ENCODE measurements around the gene TMED8. TPM values are rescaled to one million over a fixed set of nuclear protein-coding genes. Genes with fewer than 3 reads are reported as not detected.
"Not testable (repeated sequence)": the region's sequence is repeated elsewhere in the genome, so short reads cannot be mapped to it uniquely, and the experiment has no call there.

The TMED8 gene
- total RNA-seq, 6 experiments from 2014 or later = 5.7 to 7.0 (median 6.6) TPM

DNA sequence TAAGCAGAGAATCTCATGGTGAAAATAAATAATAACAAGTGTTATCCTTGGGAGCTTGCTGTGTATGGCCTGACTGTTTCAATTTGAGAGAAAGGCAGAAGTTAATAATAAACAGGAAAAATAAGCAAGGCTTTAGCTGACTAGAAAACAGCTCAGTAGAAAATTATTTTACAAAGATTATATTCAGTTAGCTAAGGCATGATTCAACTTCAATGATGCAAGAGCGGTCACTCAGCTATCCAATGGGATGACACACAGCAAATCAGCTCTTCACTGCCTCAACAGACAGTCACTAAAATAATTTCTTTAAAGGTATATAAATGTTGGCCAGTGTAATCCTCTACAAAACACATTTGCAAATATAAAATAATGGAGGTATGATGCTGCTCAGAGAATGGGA is 37.5 kb downstream of the TMED8 start:
- no peak for TF ChIP-seq CTCF (IDR thresholded peaks at IDR 0.05)
- Mint-ChIP-seq H3K4me1 (ENCODE audit: low read depth) (peaks cover 22% of the 10 kb centered on the region), H3K9me3 (no peaks in the 10 kb centered on the region), H3K4me3 (no peak overlapping the region), H3K27ac (peak overlapping the region; percentile 3; the same call in 1 of the 2 replicates), H3K27me3 (ENCODE audit: insufficient read depth) (no peaks in the 10 kb centered on the region; the same call in 1 of the 2 replicates), H3K36me3 (ENCODE audit: low read depth) (peaks cover 13% of the 10 kb centered on the region; the same call in 1 of the 2 replicates)
- DNase-seq = peak; percentile 63

- H3K27me3 Mint-ChIP-seq (ENCODE audit: insufficient read depth) = no peaks in the 10 kb centered on the region; the same call in 1 of the 2 replicates
- no peak for DNase-seq
- no peaks in the 10 kb centered on the region for H3K9me3 Mint-ChIP-seq
- no peak overlapping the region for H3K4me3 Mint-ChIP-seq
- no peak overlapping the region for H3K27ac Mint-ChIP-seq
- H3K4me1 Mint-ChIP-seq (ENCODE audit: low read depth) = peaks cover 19% of the 10 kb centered on the region
- no peak for TF ChIP-seq CTCF (IDR thresholded peaks at IDR 0.05)
- peaks cover 10% of the 10 kb centered on the region; the same call in 1 of the 2 replicates for H3K36me3 Mint-ChIP-seq (ENCODE audit: low read depth)
Observed at GRCh38 chr14:77338302-77338701, 38.6 kb downstream of the TMED8 start.

GRCh38 chr14:77337880-77338279 is 39.0 kb downstream of the TMED8 start:
- H3K27me3 Mint-ChIP-seq (ENCODE audit: insufficient read depth) = no peaks in the 10 kb centered on the region; the same call in 1 of the 2 replicates
- H3K27ac Mint-ChIP-seq = no peak overlapping the region
- peaks cover 7% of the 10 kb centered on the region; the same call in 1 of the 2 replicates for H3K36me3 Mint-ChIP-seq (ENCODE audit: low read depth)
- peaks cover 15% of the 10 kb centered on the region for H3K4me1 Mint-ChIP-seq (ENCODE audit: low read depth)
- TF ChIP-seq CTCF (IDR thresholded peaks at IDR 0.05) = no peak
- H3K4me3 Mint-ChIP-seq = no peak overlapping the region
- DNase-seq = no peak
- no peaks in the 10 kb centered on the region for H3K9me3 Mint-ChIP-seq

DNA sequence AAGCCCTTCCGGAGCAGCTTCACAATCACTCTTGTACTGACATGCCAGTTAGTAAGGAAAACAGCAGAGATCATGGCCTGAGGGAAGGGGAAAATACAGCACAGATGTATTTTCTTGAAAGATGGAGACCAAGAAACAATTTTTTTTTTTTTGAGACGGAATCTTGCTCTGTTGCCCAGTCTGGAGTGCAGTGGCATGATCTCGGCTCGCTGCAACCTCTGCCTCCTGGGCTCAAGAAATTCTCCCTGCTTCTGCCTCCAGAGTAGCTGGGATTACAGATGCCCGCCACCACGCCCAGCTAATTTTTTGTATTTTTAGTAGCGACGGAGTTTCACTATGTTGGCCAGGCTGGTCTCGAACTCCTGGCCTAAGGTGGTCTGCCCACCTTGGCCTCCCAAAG is 39.6 kb downstream of the TMED8 start:
- H3K36me3 Mint-ChIP-seq (ENCODE audit: low read depth); H3K9me3 Mint-ChIP-seq; DNase-seq; H3K4me3 Mint-ChIP-seq; H3K27ac Mint-ChIP-seq; H3K27me3 Mint-ChIP-seq (ENCODE audit: insufficient read depth): not testable (repeated sequence)
- peaks cover 11% of the 10 kb centered on the region for H3K4me1 Mint-ChIP-seq (ENCODE audit: low read depth)

DNA sequence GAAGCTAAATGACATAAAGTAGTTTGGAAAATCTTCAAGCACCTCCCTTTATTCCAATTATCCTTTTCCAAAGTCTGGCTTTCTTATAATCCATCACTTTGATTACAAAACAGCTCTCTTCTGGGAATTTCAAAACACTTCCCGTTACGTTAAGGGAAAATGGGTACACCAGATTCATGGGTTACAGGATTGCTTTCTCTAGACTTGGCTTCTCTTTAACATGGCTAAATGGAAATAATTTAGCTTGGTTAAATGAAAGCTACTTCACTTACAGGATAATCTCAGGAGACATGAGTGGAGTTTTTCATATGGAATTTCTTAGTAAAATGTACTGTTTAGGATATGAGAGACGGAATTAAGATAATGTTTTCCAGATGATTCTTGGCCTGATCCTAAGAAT is 41.3 kb downstream of the TMED8 start:
- Mint-ChIP-seq H3K4me1 (ENCODE audit: low read depth) (peaks cover 11% of the 10 kb centered on the region), H3K9me3 (no peaks in the 10 kb centered on the region), H3K27ac (no peak overlapping the region), H3K4me3 (no peak overlapping the region), H3K27me3 (ENCODE audit: insufficient read depth) (no peaks in the 10 kb centered on the region; the same call in 1 of the 2 replicates), H3K36me3 (ENCODE audit: low read depth) (no peaks in the 10 kb centered on the region)
- no peak for DNase-seq
- TF ChIP-seq CTCF (IDR thresholded peaks at IDR 0.05) = no peak

DNA sequence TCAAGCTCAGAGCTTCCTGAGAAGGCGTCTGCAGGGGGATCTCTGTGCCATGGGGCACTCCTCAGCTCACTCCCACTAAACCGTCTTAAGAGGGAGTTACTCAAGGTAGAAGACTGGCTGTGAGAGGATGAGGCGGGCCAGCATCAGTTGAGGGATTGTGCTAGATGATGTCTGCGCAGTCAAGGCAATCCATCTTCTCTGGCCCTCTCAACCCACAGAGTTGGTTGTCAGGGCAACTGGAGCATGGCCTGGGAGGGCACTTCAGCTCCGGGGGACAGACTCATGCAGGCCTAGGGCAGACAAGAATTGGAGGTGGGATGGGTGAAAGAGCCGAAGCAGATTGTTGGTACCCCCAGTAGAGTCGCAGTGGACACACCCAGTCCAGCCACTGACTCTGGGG is 47.0 kb downstream of the TMED8 start:
- Mint-ChIP-seq H3K27ac (no peak overlapping the region), H3K27me3 (ENCODE audit: insufficient read depth) (peaks cover 4% of the 10 kb centered on the region), H3K36me3 (ENCODE audit: low read depth) (no peaks in the 10 kb centered on the region), H3K4me3 (no peak overlapping the region), H3K4me1 (ENCODE audit: low read depth) (no peaks in the 10 kb centered on the region), H3K9me3 (no peaks in the 10 kb centered on the region)
- TF ChIP-seq CTCF (IDR thresholded peaks at IDR 0.05) = no peak
- no peak for DNase-seq

Data from HFFc6 (cell line).